Spleen (tissue), 11 donors: ENCODE data around the gene MOSPD3. TPM values are rescaled to one million over a fixed set of nuclear protein-coding genes. Genes with fewer than 3 reads are reported as not detected.

ENCODE experiments used
- DNase-seq: peaks from one replicate; pipeline ENCODE4 v3.0.0-alpha.2; 2020
- H3K27ac ChIP-seq, 8 donors: fragments of 200-600 bp; sonication (generic) in 7 of 8; 1 replicate in 4 of 8; 2 replicates in 4 of 8; pipeline versions ENCODE4 v1.5.0 to v1.8.0; 2016 to 2021; ENCODE audit warnings: inconsistent platforms in 4 of 8, mild to moderate bottlenecking in 4 of 8, moderate library complexity in 1 of 8
- H3K27me3 ChIP-seq, 7 donors: fragments of 200-600 bp; sonication (generic) in 6 of 7; replicated peaks in 1 of 7; 1 replicate in 4 of 7; 2 replicates in 3 of 7; pipeline versions ENCODE4 v1.5.0 to v1.8.0; 2016 to 2021; ENCODE audit warnings: inconsistent platforms in 3 of 7, mild to moderate bottlenecking in 1 of 7
- H3K36me3 ChIP-seq, 6 donors: fragments of 200-600 bp; sonication (generic) in 5 of 6; 1 replicate in 4 of 6; 2 replicates in 2 of 6; pipeline versions ENCODE4 v1.5.0 to v1.8.0; 2016 to 2021; ENCODE audit warnings: inconsistent platforms in 2 of 6
- H3K4me1 ChIP-seq, 6 donors: fragments of 200-600 bp; sonication (generic) in 5 of 6; 1 replicate in 3 of 6; 2 replicates in 3 of 6; pipeline versions ENCODE4 v1.5.0 to v1.8.0; 2016 to 2021; ENCODE audit warnings: inconsistent platforms in 3 of 6
- H3K4me3 ChIP-seq, 8 donors: fragments of 200-600 bp; sonication (generic) in 7 of 8; 1 replicate in 4 of 8; 2 replicates in 4 of 8; pipeline versions ENCODE4 v1.5.0 to v1.8.0; 2016 to 2021; ENCODE audit warnings: inconsistent platforms in 4 of 8, mild to moderate bottlenecking in 4 of 8, moderate library complexity in 2 of 8
- H3K9me3 ChIP-seq, 8 donors: fragments of 200-600 bp; sonication (generic) in 7 of 8; 1 replicate in 4 of 8; 2 replicates in 4 of 8; pipeline versions ENCODE4 v1.5.0 to v1.8.0; 2016 to 2021; ENCODE audit warnings: inconsistent platforms in 4 of 8
- CTCF ChIP-seq, 11 experiments: fragments of 200-600 bp in 7 of 11; fragments of 450-650 bp in 4 of 11; sonication (generic) in 4 of 11; IDR thresholded peaks in 8 of 11; conservative IDR thresholded peaks in 3 of 11; 1 replicate in 7 of 11; 2 replicates in 4 of 11; pipeline versions ENCODE4 v1.4.0 to v1.8.0; 2016 to 2021; ENCODE audit warnings: antibody characterized with exemption in 11 of 11, inconsistent platforms in 4 of 11, mild to moderate bottlenecking in 1 of 11
- POLR2A ChIP-seq, 3 donors: fragments of 450-650 bp; IDR thresholded peaks; one replicate each; pipeline ENCODE4 v1.5.1; 2017; ENCODE audit warnings: antibody characterized with exemption in 3 of 3, mild to moderate bottlenecking in 1 of 3
- POLR2AphosphoS5 ChIP-seq, 3 donors: sonication (generic); formaldehyde crosslinking; IDR thresholded peaks; one replicate each; pipeline ENCODE4 v1.5.1; 2017; ENCODE audit warnings: antibody characterized with exemption in 3 of 3
- WGBS, 5 donors: extraction: QIAGEN DNeasy Blood & Tissue Kit in 3 of 5; methylation state at CpG; one replicate each; pipeline versions ENCODE4 v1.1.5 to v1.1.7; 2013 to 2018; 5-methylcytosine and 5-hydroxymethylcytosine counted together
- intact Hi-C: fragments of 100-400 bp; cut with DNase I; formaldehyde crosslinking; loops from one replicate; pipeline ENCODE4 v1.15.0; 2023; ENCODE audit warnings: low total_unique reads
- polyA plus RNA-seq, 3 donors: library from polyadenylated mRNA; stranded (reverse); fragments of 200-250 nt; gene quantifications; one replicate each; pipeline ENCODE4 v1.2.1, GENCODE V29; 2013
- total RNA-seq, 7 donors: library from RNA; depleted of rRNA in 3 of 7; stranded (reverse); fragments of >200 nt in 3 of 7; fragmentation: NEBNext Ultra II Directional in 4 of 7; extraction: Animal tissue kit (Norgen Biotek cat#: 25700) in 4 of 7; gene quantifications; one replicate each; pipeline versions ENCODE4 v1.1.0 to v1.2.1, GENCODE V29; 2016 to 2021
- donor health status: healthy with polysubstance abuse.
- donor health status: DM: no; HTN: no; CAD: no; lungs with moderate emphysema.
- donor health status: DM: no; HTN: no; CAD: no.
- donor health status: Bipolar disorder and iron deficiency.
- donor health status: healthy.
- donor health status: DM: no; HTN: no; CAD: no.
- donor health status: DM: yes; HTN: yes; CAD: no.

Gene MOSPD3
- total and polyA plus RNA-seq, 10 donors = 11.2 to 20.4 (median 15.1) TPM

DNA sequence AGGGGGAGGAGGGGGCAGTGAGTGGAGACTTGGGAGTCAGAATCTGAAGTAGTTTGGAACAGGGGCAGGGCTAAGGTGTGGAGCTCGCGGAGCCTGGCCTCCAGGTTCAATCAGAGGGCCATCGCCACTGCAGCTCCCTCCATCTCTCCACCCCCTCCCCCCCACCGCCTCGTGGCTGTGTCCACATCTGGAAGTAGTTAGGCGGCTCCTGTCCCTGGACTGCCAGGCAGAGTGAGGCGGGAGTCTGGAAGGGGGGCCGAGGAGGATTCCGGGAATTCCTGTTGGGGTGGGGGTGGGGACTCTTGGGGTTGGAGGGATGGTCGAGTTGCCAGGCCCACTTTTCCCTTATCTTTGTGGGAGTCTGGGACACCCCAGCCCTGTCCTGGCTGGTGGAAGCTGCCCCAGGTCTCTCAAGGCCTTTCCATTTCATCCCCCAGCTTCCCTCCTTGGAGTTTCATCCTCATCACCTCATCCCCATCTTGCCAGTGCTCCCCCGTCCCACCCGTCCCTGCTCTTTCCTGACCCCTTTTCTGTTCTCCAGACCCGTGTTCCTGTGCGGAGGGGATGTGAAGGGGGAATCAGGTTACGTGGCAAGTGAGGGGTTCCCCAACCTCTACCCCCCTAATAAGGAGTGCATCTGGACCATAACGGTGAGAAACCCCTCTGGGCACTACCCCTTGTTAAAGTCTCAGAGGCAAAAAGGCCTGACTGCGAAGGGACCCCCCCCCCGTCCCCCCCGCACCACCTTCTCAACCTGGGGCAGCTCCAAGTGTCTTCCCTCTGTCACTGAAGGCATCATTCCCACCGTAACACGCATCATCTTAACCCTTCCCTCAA lies 9.2 kb upstream of the MOSPD3 start:
- Histone ChIP-seq H3K27me3 (peaks cover 0 to 36% (median 0%) of the 10 kb centered on the region in 7 donors), H3K9me3 (no peaks in the 10 kb centered on the region), H3K4me3 (peak overlapping the region in 7 of 8 donors; percentile 53 to 88 (median 62)), H3K4me1 (peaks cover 12 to 42% (median 24%) of the 10 kb centered on the region in 6 donors), H3K27ac (peak overlapping the region in 6 of 8 donors; percentile 51 to 88 (median 76)), H3K36me3 (no peaks in the 10 kb centered on the region)
- WGBS, 5 donors = 60 to 78% (median 71%) methylated on average over 15 to 21 of the region's 21 CpGs
- TF ChIP-seq POLR2A (IDR thresholded peaks at IDR 0.05) (no peak), POLR2AphosphoS5 (IDR thresholded peaks at IDR 0.05) (no peak), CTCF (IDR thresholded peaks at IDR 0.05 in 8 of 11, conservative IDR thresholded peaks at IDR 0.05 in 3 of 11) (no peak)
- DNase-seq = no peak
- intact Hi-C loops = no loop called here

DNA sequence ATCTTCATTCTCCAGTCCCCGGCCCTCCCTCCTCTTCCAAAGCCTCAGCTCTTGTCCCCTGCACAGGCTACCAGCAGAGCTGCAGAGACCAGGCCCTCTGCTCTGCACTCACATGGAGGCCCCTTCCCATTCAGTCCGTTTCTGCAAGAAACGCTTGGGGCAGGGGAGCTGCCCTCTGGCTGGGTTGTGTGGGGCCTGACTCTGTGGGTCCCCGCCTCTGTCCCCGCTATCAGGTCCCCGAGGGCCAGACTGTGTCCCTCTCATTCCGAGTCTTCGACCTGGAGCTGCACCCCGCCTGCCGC lies 8.7 kb upstream of the MOSPD3 start:
- no peaks in the 10 kb centered on the region for H3K9me3 ChIP-seq
- WGBS, 5 donors = 17 to 35% (median 23%) methylated on average over 3 to 10 of the region's 10 CpGs
- intact Hi-C loops = no loop called here
- H3K36me3 ChIP-seq = no peaks in the 10 kb centered on the region
- H3K4me3 ChIP-seq = peak overlapping the region; percentile 46 to 88 (median 62)
- peaks cover 0 to 36% (median 0%) of the 10 kb centered on the region in 7 donors for H3K27me3 ChIP-seq
- TF ChIP-seq POLR2A (IDR thresholded peaks at IDR 0.05) (no peak), POLR2AphosphoS5 (IDR thresholded peaks at IDR 0.05) (no peak), CTCF (IDR thresholded peaks at IDR 0.05 in 8 of 11, conservative IDR thresholded peaks at IDR 0.05 in 3 of 11) (no peak)
- DNase-seq = no peak
- peaks cover 12 to 42% (median 24%) of the 10 kb centered on the region in 6 donors for H3K4me1 ChIP-seq
- peak overlapping the region in 7 of 8 donors; percentile 38 to 88 (median 73) for H3K27ac ChIP-seq

DNA sequence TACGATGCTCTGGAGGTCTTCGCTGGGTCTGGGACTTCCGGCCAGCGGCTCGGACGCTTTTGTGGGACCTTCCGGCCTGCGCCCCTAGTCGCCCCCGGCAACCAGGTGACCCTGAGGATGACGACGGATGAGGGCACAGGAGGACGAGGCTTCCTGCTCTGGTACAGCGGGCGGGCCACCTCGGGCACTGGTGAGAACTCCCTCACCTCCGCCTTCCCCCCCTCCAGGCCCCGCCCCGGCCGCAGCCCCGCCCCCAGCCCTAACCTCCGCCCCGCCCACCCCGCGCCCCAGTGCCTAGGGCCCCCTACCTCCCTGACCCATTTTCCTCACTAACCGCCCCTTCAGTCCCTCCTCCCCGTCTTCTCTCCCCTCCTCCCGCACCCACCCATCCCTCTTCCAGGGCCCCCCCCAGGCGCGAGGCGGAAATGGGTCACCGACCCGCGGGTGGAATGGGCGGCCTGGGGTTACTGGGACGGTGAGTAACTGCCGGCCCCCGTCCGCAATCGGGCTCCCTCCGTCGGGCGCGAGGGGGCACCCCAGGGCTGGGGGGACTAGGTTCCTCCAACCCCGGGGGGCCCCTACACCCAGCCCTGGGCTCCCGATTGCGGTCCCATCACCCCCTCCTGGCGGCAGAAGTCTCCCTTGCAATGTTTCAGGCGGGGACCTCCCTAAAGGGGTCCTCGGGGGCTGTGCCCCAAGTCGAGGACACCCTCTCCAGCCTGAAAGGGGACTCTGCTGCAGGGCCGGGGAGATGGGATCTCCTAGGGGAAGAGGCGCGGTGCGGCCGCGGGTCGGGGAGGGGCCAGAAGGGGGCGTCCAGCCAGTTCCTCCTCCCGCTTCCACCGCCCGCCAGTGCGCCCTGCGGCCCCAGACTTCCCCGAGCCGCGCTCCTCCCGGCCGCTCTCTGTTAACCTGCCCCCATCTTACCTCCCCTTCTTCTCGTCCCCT lies 8.0 kb upstream of the MOSPD3 start:
- H3K27me3 ChIP-seq = peaks cover 0 to 36% (median 0%) of the 10 kb centered on the region in 7 donors
- no peaks in the 10 kb centered on the region for H3K36me3 ChIP-seq
- no peaks in the 10 kb centered on the region for H3K9me3 ChIP-seq
- TF ChIP-seq CTCF (IDR thresholded peaks at IDR 0.05 in 8 of 11, conservative IDR thresholded peaks at IDR 0.05 in 3 of 11) (peak; percentile 15 to 76 (median 53)), POLR2A (IDR thresholded peaks at IDR 0.05) (peak in 1 of 3 donors; percentile 22), POLR2AphosphoS5 (IDR thresholded peaks at IDR 0.05) (peak; percentile 83 to 88 (median 85))
- H3K4me1 ChIP-seq = peaks cover 12 to 42% (median 24%) of the 10 kb centered on the region in 6 donors
- intact Hi-C loops = no loop called here
- DNase-seq = peak; percentile 95
- WGBS, 5 donors = 0 to 1% (median 1%) methylated on average over 54 to 70 of the region's 70 CpGs
- H3K27ac ChIP-seq = peak overlapping the region in 7 of 8 donors; percentile 38 to 88 (median 73)
- H3K4me3 ChIP-seq = peak overlapping the region; percentile 46 to 88 (median 62)
